HepG2 (cell line): ENCODE results near the gene OR6S1. TPM values are rescaled to one million over a fixed set of nuclear protein-coding genes. Genes with fewer than 3 reads are reported as not detected.

ENCODE experiments used
- ASH2L ChIP-seq: fragments of 300-600, 200-600 bp; sonication (generic); IDR thresholded peaks from 2 replicates; pipeline ENCODE4 v1.7.0; 2017; ENCODE audit warnings: low read depth, mild to moderate bottlenecking, moderate library complexity, mixed read lengths, low read length; ENCODE audit not compliant: insufficient read length
- CC2D1A ChIP-seq: sonication (generic); formaldehyde crosslinking; IDR thresholded peaks from 2 replicates; pipeline ENCODE4 v1.8.1; 2023; ENCODE audit warnings: mild to moderate bottlenecking, missing genetic modification reagents
- CCAR2 ChIP-seq: fragments of 200-400 bp; formaldehyde crosslinking; optimal IDR thresholded peaks from 2 replicates; pipeline ENCODE3; 2018; ENCODE audit warnings: low read depth, mild to moderate bottlenecking, low read length, moderate library complexity
- HOXA7 ChIP-seq: sonication (generic); formaldehyde crosslinking; IDR thresholded peaks from 2 replicates; pipeline ENCODE4 v1.8.1; 2022; ENCODE audit warnings: mild to moderate bottlenecking, missing genetic modification reagents, moderate library complexity
- KAT8 ChIP-seq: IDR thresholded peaks from 2 replicates; pipeline ENCODE4 v1.6.1; 2016; ENCODE audit warnings: missing genetic modification reagents, missing compliant biosample characterization
- MXD4 ChIP-seq: IDR thresholded peaks from 2 replicates; pipeline ENCODE4 v1.6.1; 2016; ENCODE audit warnings: mild to moderate bottlenecking, missing biosample characterization, missing genetic modification reagents
- SSRP1 ChIP-seq: IDR thresholded peaks from 2 replicates; pipeline ENCODE4 v1.6.1; 2016; ENCODE audit warnings: control low read depth
- ZNF20 ChIP-seq: sonication (generic); formaldehyde crosslinking; IDR thresholded peaks from 2 replicates; pipeline ENCODE4 v1.4.0; 2020; ENCODE audit warnings: mild to moderate bottlenecking, moderate library complexity, missing genetic modification reagents
- ZNF205 ChIP-seq: IDR thresholded peaks from 2 replicates; pipeline ENCODE4 v1.6.1; 2018; ENCODE audit warnings: missing biosample characterization, missing genetic modification reagents
- polyA plus RNA-seq, 8 experiments: library from polyadenylated mRNA; depleted of rRNA in 3 of 8; stranded (reverse) in 7 of 8; unstranded in 1 of 8; fragments of >200 nt; fragmentation: Illumina TruSeq in 4 of 8; extraction: Trizol in 4 of 8; gene quantifications; 2 replicates each; pipeline versions ENCODE4 v1.2.1 to v1.2.3, GENCODE V29; 2011 to 2016; ENCODE audit warnings: low read depth in 4 of 8, missing spikeins in 1 of 8, mixed read lengths in 1 of 8; ENCODE audit not compliant: insufficient read depth in 1 of 8
- total RNA-seq, 5 experiments: library from RNA; depleted of rRNA; stranded (reverse); fragments of >200 nt; fragmentation: Illumina TruSeq; extraction: Trizol; gene quantifications; 2 replicates each; pipeline ENCODE4 v1.2.3, GENCODE V29; 2016; ENCODE audit warnings: low read depth in 1 of 5
- TF ChIP-seq, protein P1 (sequence below), 2 experiments: sonication (generic) in 1 of 2; formaldehyde crosslinking in 1 of 2; IDR thresholded peaks; 2 replicates each; pipeline versions ENCODE4 v1.4.0 to v1.6.1; 2016 to 2020; ENCODE audit warnings: borderline replicate concordance in 1 of 2, low read depth in 1 of 2, mild to moderate bottlenecking in 1 of 2, missing genetic modification reagents in 1 of 2
- TF ChIP-seq, protein P2 (sequence below): sonication (generic); formaldehyde crosslinking; conservative IDR thresholded peaks from 2 replicates; pipeline ENCODE4 v1.8.0; 2022; ENCODE audit warnings: missing genetic modification reagents
- TF ChIP-seq, protein P3 (sequence below), 2 experiments: sonication (generic) in 1 of 2; formaldehyde crosslinking in 1 of 2; IDR thresholded peaks; 2 replicates each; pipeline versions ENCODE4 v1.5.1 to v1.6.1; 2011 to 2020; ENCODE audit warnings: borderline replicate concordance in 1 of 2, low read depth in 1 of 2, low read length in 1 of 2, mild to moderate bottlenecking in 1 of 2, missing genetic modification reagents in 1 of 2, moderate library complexity in 1 of 2
- TF ChIP-seq, protein P4 (sequence below): sonication (generic); formaldehyde crosslinking; IDR thresholded peaks from 2 replicates; pipeline ENCODE4 v1.5.0; 2020; ENCODE audit warnings: missing genetic modification reagents
- TF ChIP-seq, protein P5 (sequence below): sonication (generic); formaldehyde crosslinking; IDR thresholded peaks from 2 replicates; pipeline ENCODE4 v1.8.0; 2022; ENCODE audit warnings: mild to moderate bottlenecking, missing genetic modification reagents, moderate library complexity

OR6S1 gene
- total and polyA plus RNA-seq, 2 of the 13 experiments (the other 11 are each of a cell fraction or from before 2014, with no cell fraction given) = 0.09 TPM; not detected in 1

DNA sequence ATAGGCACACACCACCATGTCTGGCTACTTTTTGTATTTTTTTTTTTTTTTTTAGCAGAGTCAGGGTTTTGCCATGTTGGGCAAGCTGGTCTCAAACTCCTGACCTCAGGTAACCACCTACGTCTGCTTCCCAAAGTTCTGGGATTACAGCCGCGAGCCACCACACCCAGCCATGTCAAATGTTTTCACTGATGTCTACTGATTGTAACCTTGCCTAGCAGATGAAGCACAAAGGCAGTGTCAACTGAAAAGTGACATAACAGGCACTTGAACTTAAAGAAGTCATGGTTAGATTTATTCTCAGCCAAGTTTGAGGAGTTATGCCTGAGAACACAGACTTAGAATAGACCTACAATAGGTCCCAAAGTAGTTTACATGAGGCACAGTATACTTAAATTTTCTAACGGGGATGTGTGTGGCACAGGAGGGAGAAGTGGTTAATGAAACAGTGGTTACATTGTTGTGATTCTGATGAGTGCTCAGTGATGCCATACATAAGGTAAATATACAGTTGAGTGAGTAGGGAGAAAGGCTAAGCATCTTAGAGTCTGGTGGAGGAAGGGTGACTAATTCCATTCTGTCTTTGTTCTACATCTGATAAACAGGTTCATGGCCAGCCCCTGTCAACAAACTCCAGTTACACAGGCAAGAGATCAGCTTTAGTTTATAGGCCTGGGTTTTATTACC is 30.2 kb upstream of the OR6S1 start (continued):
- TF ChIP-seq, protein P1, sequence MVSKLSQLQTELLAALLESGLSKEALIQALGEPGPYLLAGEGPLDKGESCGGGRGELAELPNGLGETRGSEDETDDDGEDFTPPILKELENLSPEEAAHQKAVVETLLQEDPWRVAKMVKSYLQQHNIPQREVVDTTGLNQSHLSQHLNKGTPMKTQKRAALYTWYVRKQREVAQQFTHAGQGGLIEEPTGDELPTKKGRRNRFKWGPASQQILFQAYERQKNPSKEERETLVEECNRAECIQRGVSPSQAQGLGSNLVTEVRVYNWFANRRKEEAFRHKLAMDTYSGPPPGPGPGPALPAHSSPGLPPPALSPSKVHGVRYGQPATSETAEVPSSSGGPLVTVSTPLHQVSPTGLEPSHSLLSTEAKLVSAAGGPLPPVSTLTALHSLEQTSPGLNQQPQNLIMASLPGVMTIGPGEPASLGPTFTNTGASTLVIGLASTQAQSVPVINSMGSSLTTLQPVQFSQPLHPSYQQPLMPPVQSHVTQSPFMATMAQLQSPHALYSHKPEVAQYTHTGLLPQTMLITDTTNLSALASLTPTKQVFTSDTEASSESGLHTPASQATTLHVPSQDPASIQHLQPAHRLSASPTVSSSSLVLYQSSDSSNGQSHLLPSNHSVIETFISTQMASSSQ (IDR thresholded peaks at IDR 0.05; ENCODE audit: low read depth) = peak; percentile 52; the same call in 1 of the 2 replicates
- TF ChIP-seq, protein P1 (CRISPR knock-in tag; IDR thresholded peaks at IDR 0.05; ENCODE audit: borderline replicate concordance) = peak; percentile 60; the same call in 1 of the 2 replicates
- TF ChIP-seq ZNF20 = no peak
- no peak for TF ChIP-seq CC2D1A (CRISPR knock-in tag)
- TF ChIP-seq ZNF205 (CRISPR knock-in tag) = peak; percentile 72; the same call in 1 of the 2 replicates
- peak; percentile 73 for TF ChIP-seq ASH2L
- TF ChIP-seq, protein P2, sequence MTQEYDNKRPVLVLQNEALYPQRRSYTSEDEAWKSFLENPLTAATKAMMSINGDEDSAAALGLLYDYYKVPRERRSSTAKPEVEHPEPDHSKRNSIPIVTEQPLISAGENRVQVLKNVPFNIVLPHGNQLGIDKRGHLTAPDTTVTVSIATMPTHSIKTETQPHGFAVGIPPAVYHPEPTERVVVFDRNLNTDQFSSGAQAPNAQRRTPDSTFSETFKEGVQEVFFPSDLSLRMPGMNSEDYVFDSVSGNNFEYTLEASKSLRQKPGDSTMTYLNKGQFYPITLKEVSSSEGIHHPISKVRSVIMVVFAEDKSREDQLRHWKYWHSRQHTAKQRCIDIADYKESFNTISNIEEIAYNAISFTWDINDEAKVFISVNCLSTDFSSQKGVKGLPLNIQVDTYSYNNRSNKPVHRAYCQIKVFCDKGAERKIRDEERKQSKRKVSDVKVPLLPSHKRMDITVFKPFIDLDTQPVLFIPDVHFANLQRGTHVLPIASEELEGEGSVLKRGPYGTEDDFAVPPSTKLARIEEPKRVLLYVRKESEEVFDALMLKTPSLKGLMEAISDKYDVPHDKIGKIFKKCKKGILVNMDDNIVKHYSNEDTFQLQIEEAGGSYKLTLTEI (CRISPR knock-in tag) = no peak
- no peak for TF ChIP-seq SSRP1 (CRISPR knock-in tag)
- TF ChIP-seq, protein P3, sequence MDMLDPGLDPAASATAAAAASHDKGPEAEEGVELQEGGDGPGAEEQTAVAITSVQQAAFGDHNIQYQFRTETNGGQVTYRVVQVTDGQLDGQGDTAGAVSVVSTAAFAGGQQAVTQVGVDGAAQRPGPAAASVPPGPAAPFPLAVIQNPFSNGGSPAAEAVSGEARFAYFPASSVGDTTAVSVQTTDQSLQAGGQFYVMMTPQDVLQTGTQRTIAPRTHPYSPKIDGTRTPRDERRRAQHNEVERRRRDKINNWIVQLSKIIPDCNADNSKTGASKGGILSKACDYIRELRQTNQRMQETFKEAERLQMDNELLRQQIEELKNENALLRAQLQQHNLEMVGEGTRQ (IDR thresholded peaks at IDR 0.05; ENCODE audit: low read depth, low read length) = no peak
- TF ChIP-seq, protein P3 (CRISPR knock-in tag; IDR thresholded peaks at IDR 0.05; ENCODE audit: borderline replicate concordance) = no peak
- TF ChIP-seq, protein P4, sequence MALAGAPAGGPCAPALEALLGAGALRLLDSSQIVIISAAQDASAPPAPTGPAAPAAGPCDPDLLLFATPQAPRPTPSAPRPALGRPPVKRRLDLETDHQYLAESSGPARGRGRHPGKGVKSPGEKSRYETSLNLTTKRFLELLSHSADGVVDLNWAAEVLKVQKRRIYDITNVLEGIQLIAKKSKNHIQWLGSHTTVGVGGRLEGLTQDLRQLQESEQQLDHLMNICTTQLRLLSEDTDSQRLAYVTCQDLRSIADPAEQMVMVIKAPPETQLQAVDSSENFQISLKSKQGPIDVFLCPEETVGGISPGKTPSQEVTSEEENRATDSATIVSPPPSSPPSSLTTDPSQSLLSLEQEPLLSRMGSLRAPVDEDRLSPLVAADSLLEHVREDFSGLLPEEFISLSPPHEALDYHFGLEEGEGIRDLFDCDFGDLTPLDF = no peak
- no peak for TF ChIP-seq HOXA7 (CRISPR knock-in tag)
- TF ChIP-seq KAT8 (CRISPR knock-in tag) = 0 out of 2 replicates have a peak, but pooled peaks have one; percentile 34
- TF ChIP-seq MXD4 (CRISPR knock-in tag) = 0 out of 2 replicates have a peak, but pooled peaks have one; percentile 19
- TF ChIP-seq CCAR2 = no peak
- TF ChIP-seq, protein P5, sequence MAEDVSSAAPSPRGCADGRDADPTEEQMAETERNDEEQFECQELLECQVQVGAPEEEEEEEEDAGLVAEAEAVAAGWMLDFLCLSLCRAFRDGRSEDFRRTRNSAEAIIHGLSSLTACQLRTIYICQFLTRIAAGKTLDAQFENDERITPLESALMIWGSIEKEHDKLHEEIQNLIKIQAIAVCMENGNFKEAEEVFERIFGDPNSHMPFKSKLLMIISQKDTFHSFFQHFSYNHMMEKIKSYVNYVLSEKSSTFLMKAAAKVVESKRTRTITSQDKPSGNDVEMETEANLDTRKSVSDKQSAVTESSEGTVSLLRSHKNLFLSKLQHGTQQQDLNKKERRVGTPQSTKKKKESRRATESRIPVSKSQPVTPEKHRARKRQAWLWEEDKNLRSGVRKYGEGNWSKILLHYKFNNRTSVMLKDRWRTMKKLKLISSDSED = no peak
